Left hindlimb (tissue), 1 donor: ENCODE results near the gene ARHGAP32.
"Not testable (repeated sequence)": the region's sequence is repeated elsewhere in the genome, so short reads cannot be mapped to it uniquely, and the experiment has no call there.

Source experiments
- DNase-seq: peaks from one replicate; pipeline ENCODE4 v3.0.0-alpha.2; 2018

Gene ARHGAP32

GRCh38 chr11:128927683-128928336 lies 264.3 kb downstream of the ARHGAP32 start:
- no peak for DNase-seq

GRCh38 chr11:128927108-128927461 lies 265.0 kb downstream of the ARHGAP32 start:
- DNase-seq, result no peak

GRCh38 chr11:128926437-128927107 lies 265.6 kb downstream of the ARHGAP32 start:
- no peak for DNase-seq

GRCh38 chr11:128926000-128926399 lies 266.1 kb downstream of the ARHGAP32 start:
- no peak for DNase-seq

- DNase-seq, result no peak
These were observed 266.9 kb downstream of the ARHGAP32 start for GRCh38 chr11:128925250-128925600.

GRCh38 chr11:128924510-128925249 lies 267.4 kb downstream of the ARHGAP32 start:
- no peak for DNase-seq

GRCh38 chr11:128924104-128924503 lies 268.0 kb downstream of the ARHGAP32 start:
- DNase-seq, result no peak

GRCh38 chr11:128921793-128922192 lies 270.3 kb downstream of the ARHGAP32 start:
- DNase-seq, result no peak

GRCh38 chr11:128920666-128921065 lies 271.5 kb downstream of the ARHGAP32 start:
- no peak for DNase-seq

GRCh38 chr11:128919635-128920034 lies 272.5 kb downstream of the ARHGAP32 start:
- DNase-seq, result not testable (repeated sequence)

GRCh38 chr11:128919216-128919615 lies 272.9 kb downstream of the ARHGAP32 start:
- no peak for DNase-seq

- no peak for DNase-seq
These were observed 274.9 kb downstream of the ARHGAP32 start for GRCh38 chr11:128917144-128917724.

GRCh38 chr11:128916681-128917080 lies 275.4 kb downstream of the ARHGAP32 start:
- DNase-seq, result no peak

- DNase-seq, result no peak
These were observed 276.0 kb downstream of the ARHGAP32 start for GRCh38 chr11:128916037-128916572.

GRCh38 chr11:128915149-128915521 lies 277.0 kb downstream of the ARHGAP32 start:
- DNase-seq, result no peak
